ENCODE data around the gene XIRP2.
"Not testable (repeated sequence)": the region's sequence is repeated elsewhere in the genome, so short reads cannot be mapped to it uniquely, and the experiment has no call there.

Gene XIRP2

GRCh38 chr2:167048829-167049228 is 160.5 kb downstream of the XIRP2 start:
- no peak for DNase-seq (ENCODE audit: low spot score)

GRCh38 chr2:167049659-167050058 is 161.4 kb downstream of the XIRP2 start:
- no peak for DNase-seq (ENCODE audit: low spot score)

- no peak for DNase-seq (ENCODE audit: low spot score)
Observed at GRCh38 chr2:167052825-167053224, 164.5 kb downstream of the XIRP2 start.

- DNase-seq (ENCODE audit: low spot score), result no peak
Observed at GRCh38 chr2:167054881-167055280, 166.6 kb downstream of the XIRP2 start.

GRCh38 chr2:167057446-167057845 is 169.2 kb downstream of the XIRP2 start:
- no peak for DNase-seq (ENCODE audit: low spot score)

- no peak for DNase-seq (ENCODE audit: low spot score)
Observed at GRCh38 chr2:167059173-167059572, 170.9 kb downstream of the XIRP2 start.

GRCh38 chr2:167069855-167070254 is 181.6 kb downstream of the XIRP2 start:
- DNase-seq (ENCODE audit: low spot score), result no peak

GRCh38 chr2:167075708-167076107 is 187.4 kb downstream of the XIRP2 start:
- not testable (repeated sequence) for DNase-seq (ENCODE audit: low spot score)

GRCh38 chr2:167098931-167099330 is 210.7 kb downstream of the XIRP2 start:
- not testable (repeated sequence) for DNase-seq (ENCODE audit: low spot score)

- DNase-seq (ENCODE audit: low spot score), result no peak
Observed at GRCh38 chr2:167100506-167100905, 212.2 kb downstream of the XIRP2 start.

- no peak for DNase-seq (ENCODE audit: low spot score)
Observed at GRCh38 chr2:167103028-167103756, 214.9 kb downstream of the XIRP2 start.

GRCh38 chr2:167103757-167104133 is 215.5 kb downstream of the XIRP2 start:
- DNase-seq (ENCODE audit: low spot score), result no peak

GRCh38 chr2:167104691-167105090 is 216.4 kb downstream of the XIRP2 start:
- no peak for DNase-seq (ENCODE audit: low spot score)

- DNase-seq (ENCODE audit: low spot score), result not testable (repeated sequence)
Observed at GRCh38 chr2:167109682-167110081, 221.4 kb downstream of the XIRP2 start.

- no peak for DNase-seq (ENCODE audit: low spot score)
Observed at GRCh38 chr2:167110345-167110744, 222.1 kb downstream of the XIRP2 start.

GRCh38 chr2:167114018-167114417 is 225.7 kb downstream of the XIRP2 start:
- DNase-seq (ENCODE audit: low spot score), result no peak

- no peak for DNase-seq (ENCODE audit: low spot score)
Observed at GRCh38 chr2:167115541-167115940, 227.3 kb downstream of the XIRP2 start.

- DNase-seq (ENCODE audit: low spot score), result no peak
Observed at GRCh38 chr2:167122389-167122788, 234.1 kb downstream of the XIRP2 start.

- DNase-seq (ENCODE audit: low spot score), result no peak
Observed at GRCh38 chr2:167126165-167126564, 237.9 kb downstream of the XIRP2 start.

- no peak for DNase-seq (ENCODE audit: low spot score)
Observed at GRCh38 chr2:167127135-167127534, 238.9 kb downstream of the XIRP2 start.

- no peak for DNase-seq (ENCODE audit: low spot score)
Observed at GRCh38 chr2:167128130-167128529, 239.8 kb downstream of the XIRP2 start.

GRCh38 chr2:167132066-167132465 is 243.8 kb downstream of the XIRP2 start:
- DNase-seq (ENCODE audit: low spot score), result no peak

GRCh38 chr2:167132906-167133555 is 244.8 kb downstream of the XIRP2 start:
- no peak for DNase-seq (ENCODE audit: low spot score)

- no peak for DNase-seq (ENCODE audit: low spot score)
Observed at GRCh38 chr2:167133614-167134013, 245.3 kb downstream of the XIRP2 start.

All from ecto neural progenitor cell (in vitro differentiated cells).